Epithelial cell of esophagus (primary cell): Measurements from ENCODE around the gene CADM1.

Source experiments
- DNase-seq: peaks from one replicate; pipeline ENCODE4 v3.0.0; 2010; ENCODE audit warnings: low read depth
- H3K4me3 ChIP-seq: 2 replicates; pipeline ENCODE4 v1.5.1; 2011; ENCODE audit warnings: mild to moderate bottlenecking, low read length, control low read depth
- CTCF ChIP-seq: IDR thresholded peaks from 2 replicates; pipeline ENCODE4 v1.5.1; 2011; ENCODE audit warnings: low read depth, mild to moderate bottlenecking, low read length, control low read depth, inconsistent platforms; ENCODE audit not compliant: insufficient read depth; ENCODE audit errors: missing control alignments

The CADM1 gene

GRCh38 chr11:115496892-115497291 is 7.3 kb downstream of the CADM1 start:
- TF ChIP-seq CTCF = no peak
- no peak overlapping the region for H3K4me3 ChIP-seq
- DNase-seq = no peak

GRCh38 chr11:115493905-115494304 is 10.3 kb downstream of the CADM1 start:
- H3K4me3 ChIP-seq = no peak overlapping the region
- no peak for DNase-seq
- TF ChIP-seq CTCF = no peak

- H3K4me3 ChIP-seq = no peak overlapping the region
- DNase-seq = no peak
- no peak for TF ChIP-seq CTCF
Measured at GRCh38 chr11:115493488-115493887, 10.7 kb downstream of the CADM1 start.

GRCh38 chr11:115489466-115489865 is 14.7 kb downstream of the CADM1 start:
- DNase-seq = no peak
- TF ChIP-seq CTCF = no peak
- H3K4me3 ChIP-seq = no peak overlapping the region

- H3K4me3 ChIP-seq = no peak overlapping the region
- no peak for DNase-seq
- no peak for TF ChIP-seq CTCF
Measured at GRCh38 chr11:115488945-115489344, 15.3 kb downstream of the CADM1 start.

GRCh38 chr11:115481528-115481927 is 22.7 kb downstream of the CADM1 start:
- DNase-seq = no peak
- H3K4me3 ChIP-seq = no peak overlapping the region
- no peak for TF ChIP-seq CTCF

GRCh38 chr11:115480611-115481010 is 23.6 kb downstream of the CADM1 start:
- DNase-seq = no peak
- H3K4me3 ChIP-seq = no peak overlapping the region
- no peak for TF ChIP-seq CTCF
